OCI-LY1 (cell line): Measurements from ENCODE around the gene WWOX.

Source experiments
- CTCF ChIP-seq: fragments of 200-600 bp; sonication (generic), shearing (Covaris generic); IDR thresholded peaks from 2 replicates; pipeline ENCODE4 v1.5.1; 2017; ENCODE audit warnings: mild to moderate bottlenecking, antibody characterized with exemption, low read length, moderate library complexity, mixed read lengths
- EZH2 ChIP-seq: fragments of 200-600 bp; sonication (generic), shearing (Covaris generic); IDR thresholded peaks from 2 replicates; pipeline ENCODE4 v1.8.0; 2017; ENCODE audit warnings: borderline replicate concordance, mixed run types, mild to moderate bottlenecking, antibody characterized with exemption, low read length, moderate library complexity, mixed read lengths

GRCh38 chr16:79018650-79019429 lies 919.4 kb downstream of the WWOX start:
- TF ChIP-seq EZH2 (no peak), CTCF (no peak)
